IPS-18c (cell line): ENCODE data around the gene NINL.

Source experiments
- H3K4me3 ChIP-seq: 2 replicates; pipeline ENCODE4 v1.7.0; 2013; ENCODE audit warnings: low read depth, mild to moderate bottlenecking, low read length, moderate library complexity; ENCODE audit not compliant: insufficient read depth
- H3K9me3 ChIP-seq: one replicate; pipeline ENCODE4 v1.6.1; 2013; ENCODE audit warnings: mild to moderate bottlenecking, low read length, moderate library complexity; ENCODE audit not compliant: control insufficient read depth, insufficient read depth

NINL gene

GRCh38 chr20:25468126-25469075 is 116.9 kb downstream of the NINL start:
- Histone ChIP-seq H3K4me3 (no peak overlapping the region), H3K9me3 (no peaks in the 10 kb centered on the region)

- no peak overlapping the region for H3K4me3 ChIP-seq
- H3K9me3 ChIP-seq, result no peaks in the 10 kb centered on the region
Observed at GRCh38 chr20:25467441-25467840, 117.9 kb downstream of the NINL start.

DNA sequence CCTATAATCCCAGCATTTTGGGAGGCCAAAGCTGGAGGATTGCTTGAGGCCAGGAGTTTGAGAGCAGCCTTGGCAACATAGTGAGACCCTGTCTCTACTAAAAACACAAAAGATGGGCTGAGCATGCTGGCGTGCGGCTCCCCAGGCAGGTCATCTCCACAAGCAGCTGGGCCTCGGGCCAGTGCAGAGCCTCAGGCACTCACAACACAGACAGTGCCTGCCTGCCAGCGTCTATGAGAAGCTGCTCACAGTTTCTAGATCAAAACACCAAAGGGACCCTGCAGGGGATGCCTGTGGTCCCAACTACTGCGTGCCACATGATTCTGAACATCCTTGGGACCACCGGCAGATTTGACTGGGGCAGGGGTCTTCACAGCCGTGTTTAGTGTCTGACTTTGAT is 118.5 kb downstream of the NINL start:
- no peak overlapping the region for H3K4me3 ChIP-seq

GRCh38 chr20:25465243-25466135 is 119.8 kb downstream of the NINL start:
- no peaks in the 10 kb centered on the region for H3K9me3 ChIP-seq

More for the DNA sequence above, 118.5 kb downstream of the NINL start:
- no peaks in the 10 kb centered on the region for H3K9me3 ChIP-seq

GRCh38 chr20:25464501-25465242 is 120.7 kb downstream of the NINL start:
- Histone ChIP-seq H3K9me3 (no peaks in the 10 kb centered on the region), H3K4me3 (no peak overlapping the region)

More at GRCh38 chr20:25465243-25466135, 119.8 kb downstream of the NINL start:
- no peak overlapping the region for H3K4me3 ChIP-seq

GRCh38 chr20:25461786-25462545 is 123.4 kb downstream of the NINL start:
- Histone ChIP-seq H3K9me3 (no peaks in the 10 kb centered on the region), H3K4me3 (no peak overlapping the region)

- no peaks in the 10 kb centered on the region for H3K9me3 ChIP-seq
- H3K4me3 ChIP-seq, result no peak overlapping the region
Observed at GRCh38 chr20:25461281-25461650, 124.1 kb downstream of the NINL start.

GRCh38 chr20:25460566-25461280 is 124.6 kb downstream of the NINL start:
- H3K9me3 ChIP-seq, result no peaks in the 10 kb centered on the region
- no peak overlapping the region for H3K4me3 ChIP-seq

DNA sequence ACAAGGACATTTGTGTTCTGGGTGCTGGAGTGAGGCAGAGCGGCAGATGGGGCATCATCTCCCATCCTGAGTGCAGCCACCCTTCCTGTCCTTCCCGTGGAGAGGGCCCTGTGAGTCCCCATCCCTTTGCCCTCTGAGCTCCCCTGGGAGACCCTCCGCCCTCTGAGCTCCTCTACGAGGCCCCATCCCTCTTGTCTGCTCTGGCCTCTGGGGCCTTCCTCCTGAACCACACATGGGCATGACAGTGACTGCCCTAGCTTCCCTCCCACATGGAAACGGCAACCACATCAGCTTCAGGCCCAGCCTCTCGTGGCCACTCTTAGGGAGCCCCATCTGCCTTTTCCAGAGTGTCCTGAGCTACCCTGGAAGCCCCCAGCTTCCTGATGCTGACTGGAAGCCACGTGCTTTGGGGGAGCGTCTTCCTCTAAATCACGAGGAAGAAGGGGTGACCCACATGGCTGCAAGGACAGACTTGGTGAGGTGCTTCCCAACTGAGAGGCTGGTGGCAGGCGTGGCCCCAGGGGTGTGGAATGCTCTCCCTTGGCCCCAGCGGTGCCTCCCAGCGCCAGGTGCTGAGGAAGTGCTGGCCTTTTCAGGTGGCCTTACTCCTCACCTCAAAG is 125.3 kb downstream of the NINL start:
- H3K9me3 ChIP-seq, result no peaks in the 10 kb centered on the region
- H3K4me3 ChIP-seq, result no peak overlapping the region

- Histone ChIP-seq H3K9me3 (no peaks in the 10 kb centered on the region), H3K4me3 (no peak overlapping the region)
Observed at GRCh38 chr20:25459111-25459830, 126.1 kb downstream of the NINL start.

- H3K4me3 ChIP-seq, result no peak overlapping the region
- no peaks in the 10 kb centered on the region for H3K9me3 ChIP-seq
Observed at GRCh38 chr20:25457886-25458680, 127.2 kb downstream of the NINL start.

DNA sequence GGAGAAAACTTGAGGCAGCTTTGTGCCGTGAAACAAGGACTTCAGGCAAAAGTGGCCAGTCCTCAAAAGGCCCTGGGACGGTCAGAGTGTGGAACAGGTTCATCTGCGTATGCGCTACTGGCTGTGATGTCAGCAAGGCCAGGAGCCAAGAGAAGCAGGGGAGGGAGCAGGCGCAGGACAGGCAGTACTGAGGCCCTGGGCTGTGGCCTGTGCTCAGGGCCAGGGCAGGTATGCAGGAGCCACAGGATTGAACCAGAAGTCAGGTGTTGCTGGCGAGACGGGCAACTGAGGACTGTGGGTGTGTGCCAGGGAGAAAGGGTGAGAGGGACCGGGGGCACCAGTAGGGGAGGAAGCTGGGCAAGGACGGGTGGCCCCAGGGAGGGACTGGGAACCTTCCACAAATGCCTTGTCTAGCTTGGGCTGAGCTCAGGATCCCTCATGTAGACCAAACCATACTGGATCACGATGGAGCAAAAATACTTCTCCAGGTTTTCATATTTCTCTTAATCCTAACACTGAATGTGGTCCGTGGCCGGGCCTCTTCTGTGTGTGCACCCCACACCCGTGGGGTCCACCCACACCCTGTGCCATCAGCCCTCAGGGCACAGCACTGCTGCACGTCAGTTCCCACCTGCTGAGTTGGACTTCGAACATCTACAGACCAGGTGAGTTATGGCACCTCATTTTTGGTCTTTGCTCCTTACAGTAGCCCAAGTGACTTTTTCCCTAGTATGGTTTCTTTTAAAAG is 131.0 kb downstream of the NINL start:
- no peaks in the 10 kb centered on the region for H3K9me3 ChIP-seq
- H3K4me3 ChIP-seq, result no peak overlapping the region

- no peak overlapping the region for H3K4me3 ChIP-seq
- no peaks in the 10 kb centered on the region for H3K9me3 ChIP-seq
Observed at GRCh38 chr20:25453035-25453810, 132.1 kb downstream of the NINL start.
